NCI-H1048 (cell line): ENCODE measurements around the gene RNASEH1.
"Not testable (repeated sequence)": the region's sequence is repeated elsewhere in the genome, so short reads cannot be mapped to it uniquely, and the experiment has no call there.

Source experiments
- DNase-seq: peaks from one replicate; lab custom pipeline; 2025; lab: John Stamatoyannopoulos, UW

Gene RNASEH1

DNA sequence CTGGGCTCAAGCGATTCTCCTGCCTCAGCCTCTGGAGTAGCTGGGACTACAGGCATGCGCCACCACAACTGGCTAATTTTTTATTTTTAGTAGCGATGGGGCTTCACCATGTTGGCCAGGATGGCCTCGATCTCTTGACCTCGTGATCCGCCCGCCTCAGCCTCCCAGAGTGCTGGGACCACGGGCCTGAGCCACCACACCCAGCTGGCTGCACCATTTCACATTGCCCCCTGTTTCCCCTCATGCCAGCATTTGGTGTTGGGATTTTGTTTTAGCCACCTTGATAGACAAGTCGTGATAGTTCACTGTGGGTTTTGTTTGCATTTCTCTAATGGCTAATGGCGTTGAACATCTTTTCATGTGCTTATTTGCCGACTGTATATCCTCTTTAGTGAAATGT lies 31.0 kb upstream of the RNASEH1 start:
- DNase-seq = no peak

DNA sequence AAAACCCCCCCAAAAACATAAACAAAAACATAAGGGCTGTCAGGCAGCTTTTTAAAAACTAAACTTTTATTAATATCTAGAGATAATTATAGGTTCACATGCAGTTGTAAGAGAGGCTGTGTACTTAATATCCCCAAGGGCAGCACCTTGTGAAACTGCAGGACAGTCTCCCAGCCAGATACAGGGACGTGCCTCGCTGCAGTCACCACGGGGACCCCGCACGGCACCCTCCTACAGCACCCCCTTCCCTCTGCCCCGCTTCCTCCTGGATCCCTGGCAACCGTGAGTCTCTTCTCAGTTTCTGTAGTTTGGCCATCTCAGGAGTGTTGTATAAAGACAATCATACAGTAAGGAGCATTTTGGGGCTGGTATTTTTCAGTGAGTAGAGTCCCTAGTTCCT lies 30.0 kb upstream of the RNASEH1 start:
- no peak for DNase-seq

DNA sequence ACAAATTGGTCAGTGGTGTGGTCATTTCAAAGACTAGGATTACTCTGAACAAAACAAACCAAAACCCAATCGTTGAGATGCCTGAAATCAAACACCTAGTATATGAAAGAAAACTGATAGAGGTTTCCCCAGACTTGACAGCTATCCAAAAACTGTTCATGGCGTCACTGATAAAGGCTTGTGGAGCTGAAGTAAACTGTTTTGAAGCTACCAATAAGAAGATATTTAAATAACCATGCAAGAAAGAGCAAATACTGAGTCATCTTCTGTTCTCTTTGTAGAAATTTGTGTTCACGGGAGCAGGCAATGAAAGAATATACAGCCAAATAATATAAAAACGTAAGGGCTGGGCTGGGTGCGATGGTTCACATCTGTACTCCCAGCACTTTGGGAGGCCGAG lies 29.3 kb upstream of the RNASEH1 start:
- no peak for DNase-seq

DNA sequence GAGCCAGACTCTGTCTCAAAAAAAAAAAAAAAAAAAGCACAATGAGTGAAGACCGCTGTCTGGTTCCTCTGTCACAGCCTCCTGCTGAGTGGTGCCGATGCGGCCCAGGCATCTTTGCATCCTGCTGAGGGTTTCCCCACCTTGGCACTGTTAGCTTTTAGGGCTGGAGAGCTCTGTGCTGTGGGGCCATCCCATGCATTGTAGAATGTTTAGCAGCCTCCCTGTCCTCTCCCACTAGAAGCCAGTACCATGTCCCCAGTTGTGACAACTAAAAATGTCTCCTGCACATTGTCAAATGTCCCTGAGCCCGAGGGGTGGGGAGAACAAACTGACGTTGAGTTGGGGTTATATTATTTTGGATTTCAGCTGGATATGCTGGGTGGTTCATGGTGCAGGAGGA lies 28.9 kb upstream of the RNASEH1 start:
- DNase-seq = no peak

DNA sequence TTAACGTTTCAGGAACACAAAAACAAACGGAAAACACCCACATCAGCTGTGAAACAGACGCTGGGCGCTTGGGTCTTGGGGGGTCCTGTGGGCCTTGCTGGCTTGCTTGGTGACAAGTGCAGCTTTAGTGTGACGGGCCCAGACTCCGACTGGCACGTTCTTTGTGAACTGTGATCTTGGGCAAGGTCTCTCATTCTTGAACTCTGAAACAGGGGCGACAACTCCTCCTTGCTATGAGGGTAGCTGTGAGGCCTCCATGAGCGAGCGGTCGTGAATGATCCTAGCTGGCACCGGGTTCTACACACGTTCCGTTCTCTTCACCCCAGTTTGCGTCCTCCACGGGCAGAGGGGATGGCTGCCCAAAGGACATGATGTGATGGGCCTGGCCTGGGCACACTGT lies 28.1 kb upstream of the RNASEH1 start:
- no peak for DNase-seq

DNA sequence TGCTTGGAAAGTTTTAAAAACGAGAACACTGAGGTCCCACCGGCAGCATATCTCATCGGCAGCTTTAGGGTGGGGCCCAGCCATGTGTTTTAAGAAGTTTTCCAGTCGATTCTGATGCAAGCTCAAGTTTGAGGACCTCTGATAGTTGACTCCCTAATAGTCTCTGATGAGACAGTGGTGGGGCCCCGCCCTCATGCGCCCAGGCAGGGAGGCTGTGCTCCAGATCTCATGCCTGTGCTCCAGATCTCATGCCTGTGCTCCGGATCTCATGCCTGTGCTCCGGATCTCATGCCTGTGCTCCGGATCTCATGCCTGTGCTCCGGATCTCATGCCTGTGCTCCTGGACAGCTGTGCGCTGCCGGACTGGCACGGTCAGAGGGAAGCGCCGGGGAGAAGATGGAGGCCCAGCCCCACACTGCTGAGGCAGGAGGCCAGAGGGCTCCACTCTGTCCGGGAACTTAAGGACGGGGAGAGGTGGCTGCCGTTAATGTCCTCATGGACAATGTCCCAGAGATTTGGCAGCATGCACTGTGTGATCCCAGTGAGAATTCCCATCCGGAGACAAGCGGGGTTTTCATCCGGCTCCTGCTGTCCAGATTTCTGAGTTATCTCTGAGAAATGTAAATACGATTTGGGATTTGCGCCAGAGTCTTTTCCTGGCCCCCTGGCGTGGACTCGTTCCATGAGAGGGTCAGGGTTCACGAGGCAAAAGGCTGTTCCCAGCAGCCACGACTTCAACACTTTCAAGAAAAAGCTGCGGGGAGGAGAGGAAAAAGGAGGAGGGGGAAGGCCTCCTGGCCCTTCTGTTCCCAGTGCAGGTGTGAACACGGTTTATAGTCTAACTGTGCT lies 27.4 kb upstream of the RNASEH1 start:
- no peak for DNase-seq

DNA sequence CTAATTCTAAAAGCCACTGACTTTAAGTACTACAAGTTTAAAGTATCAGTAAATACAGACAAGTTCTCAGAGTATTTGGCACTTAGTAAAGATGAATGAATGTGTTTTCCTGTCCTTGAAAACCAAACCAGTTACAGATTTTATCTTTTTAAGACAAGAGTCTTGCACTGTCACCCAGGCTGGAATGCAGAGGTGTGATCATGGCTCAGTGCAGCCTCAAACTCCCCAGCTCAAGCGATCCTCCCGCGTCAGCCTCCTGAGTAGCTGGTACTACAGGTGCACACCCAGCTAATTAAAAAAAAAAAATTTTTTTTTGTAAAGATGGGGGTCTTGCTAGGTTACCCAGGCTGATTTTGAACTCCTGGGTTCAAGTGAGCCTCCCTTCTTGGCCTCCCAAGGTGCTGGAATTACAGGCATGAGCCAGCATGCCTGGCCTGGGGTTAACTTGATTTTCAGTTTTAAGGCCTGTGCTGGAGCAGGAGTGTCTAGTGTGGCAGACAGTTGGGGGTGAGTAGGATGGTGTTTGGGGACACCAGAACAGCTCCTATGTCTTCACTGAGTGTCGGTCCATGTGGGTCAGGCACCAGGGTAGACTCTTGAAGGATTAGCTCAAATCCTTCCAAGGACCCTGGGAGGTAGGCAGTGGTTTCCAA lies 26.6 kb upstream of the RNASEH1 start:
- no peak for DNase-seq

DNA sequence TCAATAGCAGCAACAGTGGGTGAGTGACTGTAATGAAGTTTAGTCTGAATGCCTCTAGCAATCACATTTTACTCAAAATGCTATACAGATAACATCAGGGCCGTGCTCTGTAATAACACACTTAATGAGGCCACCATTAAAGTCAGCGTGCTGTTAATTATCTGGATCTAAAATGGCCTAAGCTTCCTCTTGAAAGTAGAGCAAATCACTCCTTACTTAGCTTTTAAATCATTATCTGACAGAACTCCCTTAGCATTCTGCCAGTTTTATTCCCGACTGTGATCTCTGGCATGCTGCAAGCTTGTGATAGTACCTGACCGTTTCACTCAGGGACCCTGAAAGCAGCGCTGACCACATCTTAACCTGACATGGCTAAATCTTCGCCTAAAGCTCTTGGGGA lies 25.9 kb upstream of the RNASEH1 start:
- DNase-seq = no peak

DNA sequence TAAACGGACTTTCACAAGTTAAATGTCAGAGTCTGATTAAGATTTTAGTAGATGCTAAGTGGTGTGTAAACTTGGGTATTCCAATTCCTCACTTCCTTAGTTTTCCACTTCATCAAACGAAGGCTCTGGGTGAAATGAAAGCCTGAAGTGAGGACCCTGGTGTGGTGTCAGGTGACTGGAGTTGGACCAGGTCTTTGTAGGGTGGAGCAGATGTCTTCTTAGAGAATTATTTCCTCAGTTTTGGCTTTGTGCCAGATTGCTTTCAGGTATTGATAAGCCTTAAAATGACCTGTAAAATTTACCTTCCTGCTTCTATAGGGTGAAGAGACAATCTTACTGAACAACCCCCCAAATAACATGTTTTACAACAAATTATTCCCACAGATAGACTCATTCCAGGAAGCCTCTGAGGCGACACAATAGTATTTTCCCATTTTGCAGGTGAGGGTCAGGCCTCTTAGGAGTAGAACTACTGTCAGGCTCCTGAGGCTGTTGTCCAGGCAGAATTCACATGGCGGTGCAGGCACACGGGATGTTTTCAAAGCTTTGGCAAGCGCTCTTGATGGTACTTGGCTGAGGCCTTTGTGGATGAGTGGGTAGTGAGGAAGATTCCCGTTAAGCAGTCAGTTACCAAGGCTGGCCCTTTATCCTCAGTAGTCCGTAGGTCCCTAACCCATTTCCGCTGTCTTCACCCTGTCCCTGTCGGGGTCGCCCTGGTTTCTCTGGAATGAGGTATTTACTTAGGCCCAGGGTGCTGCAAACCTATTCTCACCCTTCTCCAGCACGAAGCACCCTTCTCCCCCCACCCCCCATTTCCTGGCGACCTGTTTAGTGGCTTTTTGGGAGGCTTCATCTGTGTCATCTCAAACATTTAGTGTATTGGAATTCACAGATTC lies 23.5 kb upstream of the RNASEH1 start:
- no peak for DNase-seq

DNA sequence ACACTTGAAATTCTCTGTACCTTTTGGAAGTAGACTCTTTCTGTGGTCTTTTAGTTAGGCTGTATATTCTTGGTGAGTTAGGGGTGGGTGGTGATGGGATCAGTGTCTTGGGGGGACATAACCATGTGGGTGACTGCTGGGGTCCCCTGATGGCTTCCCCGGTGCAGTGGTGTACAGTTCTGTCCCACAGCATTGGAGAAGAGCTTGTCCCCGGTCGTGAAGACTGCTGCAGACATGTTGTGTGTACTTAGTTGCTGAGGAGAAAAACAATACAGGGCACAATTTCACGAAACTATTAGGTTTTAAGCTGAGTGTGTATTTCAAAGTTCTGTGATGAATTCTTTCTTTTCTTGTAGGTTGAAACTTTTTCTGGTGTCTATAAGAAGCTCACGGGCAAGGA lies 22.3 kb upstream of the RNASEH1 start:
- DNase-seq = no peak

DNA sequence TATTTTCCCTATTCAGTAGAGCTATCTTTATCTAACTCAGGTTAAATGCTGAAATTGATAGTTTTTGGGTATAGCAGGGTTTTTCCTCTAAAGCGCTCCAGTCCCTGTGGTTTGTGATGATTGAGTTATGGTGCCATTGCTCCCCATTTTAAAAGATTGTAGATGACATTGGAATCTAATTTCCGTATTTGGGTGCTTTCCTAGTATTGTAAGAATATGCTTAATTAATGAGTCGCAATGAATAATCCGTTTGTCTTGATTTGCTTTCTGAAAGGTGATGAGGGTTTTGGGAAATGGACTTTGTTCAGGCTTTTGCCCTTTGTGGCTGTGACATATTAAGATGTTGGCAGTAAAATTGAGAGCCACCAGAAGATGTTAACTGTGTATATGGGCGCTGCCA lies 20.9 kb upstream of the RNASEH1 start:
- DNase-seq = no peak

DNA sequence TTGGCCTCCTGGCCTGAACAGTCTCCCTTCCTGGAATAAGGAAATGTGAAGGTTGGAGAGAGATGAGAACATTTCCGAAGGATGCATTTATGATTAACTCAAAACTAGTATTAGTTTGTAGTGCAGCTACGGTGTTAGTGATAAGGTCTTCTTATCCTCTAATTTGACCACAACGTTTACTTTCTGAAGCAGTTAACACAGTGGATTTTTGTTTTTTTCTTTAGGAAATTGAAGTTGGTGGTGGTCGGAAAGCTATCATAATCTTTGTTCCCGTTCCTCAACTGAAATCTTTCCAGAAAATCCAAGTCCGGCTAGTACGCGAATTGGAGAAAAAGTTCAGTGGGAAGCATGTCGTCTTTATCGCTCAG lies 18.1 kb upstream of the RNASEH1 start:
- DNase-seq = not testable (repeated sequence)

DNA sequence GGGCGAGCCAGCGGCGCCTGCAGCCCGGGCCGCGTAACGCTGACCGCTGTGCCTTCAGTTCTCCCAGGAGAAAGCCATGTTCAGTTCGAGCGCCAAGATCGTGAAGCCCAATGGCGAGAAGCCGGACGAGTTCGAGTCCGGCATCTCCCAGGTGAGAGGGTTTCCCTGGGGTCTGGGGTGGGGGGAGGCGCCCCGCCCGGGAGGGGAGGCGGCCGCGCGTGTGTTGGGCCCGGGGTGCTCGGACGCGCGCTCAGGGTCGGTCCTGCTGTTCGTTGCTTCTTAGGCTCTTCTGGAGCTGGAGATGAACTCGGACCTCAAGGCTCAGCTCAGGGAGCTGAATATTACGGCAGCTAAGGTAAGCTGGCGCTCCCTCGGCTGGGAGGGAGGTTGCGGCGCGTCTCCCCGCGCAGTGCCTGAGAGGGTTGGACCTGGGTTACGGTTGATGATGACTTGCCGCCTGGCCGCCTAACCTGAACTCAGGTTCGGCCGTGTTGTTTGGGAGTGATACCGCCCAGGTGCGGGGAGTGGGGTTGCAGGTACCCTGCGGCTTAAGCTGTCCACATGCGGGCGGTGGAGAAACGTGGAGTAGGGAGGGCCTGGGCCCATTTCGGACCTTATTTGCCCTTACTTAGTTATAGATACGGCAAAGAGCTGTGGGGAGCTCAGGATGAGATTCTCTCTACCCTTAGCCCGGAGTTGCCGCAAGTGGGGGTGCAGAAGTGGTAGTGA lies 17.6 kb upstream of the RNASEH1 start:
- DNase-seq = no peak

DNA sequence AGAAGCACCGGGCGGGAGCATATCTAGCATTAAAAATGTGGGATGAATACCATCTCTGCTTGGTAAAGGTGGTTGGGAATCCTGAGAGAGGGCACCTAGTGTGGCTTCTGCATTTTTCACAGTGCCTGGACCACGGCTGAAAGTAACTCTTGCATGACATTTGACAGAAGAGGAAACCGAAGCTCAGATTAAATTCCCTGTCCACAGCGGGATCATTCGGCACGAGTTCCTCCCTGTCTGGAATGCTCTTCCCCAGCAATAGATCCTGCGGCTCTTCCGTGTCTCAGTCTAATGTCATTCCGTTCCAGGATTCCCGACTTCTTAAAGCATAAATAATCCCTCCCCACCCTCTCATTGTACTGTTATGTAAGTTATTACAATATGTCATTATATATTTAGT lies 16.0 kb upstream of the RNASEH1 start:
- no peak for DNase-seq

DNA sequence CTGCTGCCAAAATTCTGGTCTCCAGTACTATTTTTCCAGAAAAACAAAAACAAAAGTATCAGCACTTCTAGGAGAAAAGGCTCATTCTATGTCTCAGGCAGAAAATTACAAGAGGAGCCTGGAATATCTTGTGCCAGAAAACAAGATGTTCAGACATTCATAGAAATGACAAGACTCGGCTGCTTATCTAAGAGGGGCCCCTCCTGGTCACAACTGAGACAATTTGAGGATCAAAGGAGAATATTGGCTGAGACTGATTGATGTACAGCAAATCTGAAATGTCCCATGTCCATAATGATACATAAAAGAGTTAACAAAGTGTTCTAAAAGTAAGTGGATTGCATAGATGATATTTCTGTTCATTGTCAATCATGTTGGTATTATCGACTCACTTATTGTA lies 14.5 kb upstream of the RNASEH1 start:
- DNase-seq = no peak

DNA sequence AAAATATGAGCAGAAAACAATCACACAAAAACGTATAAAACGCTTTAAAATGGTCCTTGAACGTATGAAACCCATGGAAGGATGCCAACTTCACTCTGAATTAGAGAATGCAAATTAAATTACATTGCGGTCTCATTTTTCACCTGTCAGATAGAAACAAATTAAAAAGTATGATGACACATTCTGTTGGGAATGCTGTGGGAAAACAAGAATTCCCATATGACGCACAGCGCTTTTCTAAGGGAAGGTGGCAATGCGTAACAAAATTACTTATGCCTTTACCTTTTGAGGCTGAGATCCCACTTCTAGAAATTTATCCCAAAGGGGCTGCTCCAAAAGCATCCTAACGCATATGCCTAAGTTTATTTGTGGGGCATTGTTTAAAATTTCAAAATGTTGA lies 13.2 kb upstream of the RNASEH1 start:
- no peak for DNase-seq

DNA sequence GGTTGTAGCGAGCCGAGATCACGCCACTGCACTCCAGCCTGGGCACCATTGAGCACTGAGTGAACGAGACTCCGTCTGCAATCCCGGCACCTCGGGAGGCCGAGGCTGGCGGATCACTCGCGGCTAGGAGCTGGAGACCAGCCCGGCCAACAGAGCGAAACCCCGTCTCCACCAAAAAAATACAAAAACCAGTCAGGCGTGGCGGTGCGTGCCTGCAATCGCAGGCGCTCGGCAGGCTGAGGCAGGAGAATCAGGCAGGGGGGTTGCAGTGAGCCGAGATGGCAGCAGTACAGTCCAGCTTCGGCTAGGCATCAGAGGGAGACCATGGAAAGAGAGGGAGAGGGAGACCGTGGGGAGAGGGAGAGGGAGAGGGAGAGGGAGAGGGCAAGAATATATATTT lies 11.5 kb upstream of the RNASEH1 start:
- DNase-seq = not testable (repeated sequence)

DNA sequence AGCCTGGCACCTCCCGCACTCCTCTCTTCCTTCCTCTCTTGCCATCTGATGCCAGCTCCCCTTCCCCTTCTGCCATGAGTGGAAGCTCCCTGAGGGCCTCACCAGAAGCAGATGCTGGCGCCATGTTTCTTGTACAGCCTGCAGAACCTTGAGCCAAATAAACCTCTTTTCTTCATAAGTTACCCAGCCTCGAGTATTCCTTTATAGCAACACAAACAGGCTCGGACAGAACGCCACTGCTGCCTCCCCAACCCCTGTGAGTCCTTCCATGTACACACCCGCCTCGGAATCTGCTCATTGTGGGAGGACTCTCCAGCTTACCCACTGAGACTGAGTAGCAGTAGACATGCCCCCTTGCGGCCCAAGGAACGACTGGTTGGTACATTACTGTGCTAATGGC lies 8.7 kb upstream of the RNASEH1 start:
- DNase-seq = no peak

DNA sequence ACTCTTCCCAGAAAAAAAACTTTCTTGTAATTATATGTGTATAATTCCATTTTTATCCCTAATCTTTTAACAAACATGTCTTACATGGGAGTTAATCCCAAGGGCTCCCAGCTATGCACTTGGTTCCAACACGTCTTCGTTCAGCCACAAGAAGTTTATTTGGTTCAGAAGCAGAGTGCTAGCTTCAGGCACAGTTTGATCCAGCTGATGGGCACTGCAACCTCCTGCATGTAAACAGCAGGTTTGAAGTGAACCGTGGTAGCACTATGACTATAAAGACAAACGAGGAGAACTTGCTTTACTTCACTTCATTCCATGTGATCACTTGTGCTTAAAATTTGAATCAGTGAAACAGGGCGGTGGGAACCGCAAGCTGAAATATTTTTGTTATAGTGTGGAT lies 7.0 kb upstream of the RNASEH1 start:
- DNase-seq = no peak

DNA sequence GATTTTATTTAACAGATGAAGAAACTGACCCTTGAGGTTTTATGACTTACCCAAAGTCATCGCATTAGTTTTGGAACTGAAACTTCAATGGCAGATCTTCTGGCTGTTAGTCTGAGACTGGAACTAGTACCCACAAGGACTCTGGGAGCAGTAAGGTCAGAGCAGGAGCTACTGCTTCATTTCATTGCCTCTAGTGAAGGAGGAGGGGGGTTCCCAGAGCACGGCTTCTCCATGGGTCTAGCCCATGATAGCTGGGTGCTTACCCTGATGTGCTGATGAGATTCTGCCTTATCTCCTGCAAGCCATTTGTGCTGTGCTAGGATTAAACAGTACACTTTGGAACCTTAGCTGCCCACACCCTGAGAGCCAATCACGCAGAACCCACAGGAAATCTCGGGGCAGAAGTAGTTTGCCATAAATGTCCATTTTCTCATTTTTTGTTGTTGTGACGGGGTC lies 5.4 kb upstream of the RNASEH1 start:
- DNase-seq = no peak

DNA sequence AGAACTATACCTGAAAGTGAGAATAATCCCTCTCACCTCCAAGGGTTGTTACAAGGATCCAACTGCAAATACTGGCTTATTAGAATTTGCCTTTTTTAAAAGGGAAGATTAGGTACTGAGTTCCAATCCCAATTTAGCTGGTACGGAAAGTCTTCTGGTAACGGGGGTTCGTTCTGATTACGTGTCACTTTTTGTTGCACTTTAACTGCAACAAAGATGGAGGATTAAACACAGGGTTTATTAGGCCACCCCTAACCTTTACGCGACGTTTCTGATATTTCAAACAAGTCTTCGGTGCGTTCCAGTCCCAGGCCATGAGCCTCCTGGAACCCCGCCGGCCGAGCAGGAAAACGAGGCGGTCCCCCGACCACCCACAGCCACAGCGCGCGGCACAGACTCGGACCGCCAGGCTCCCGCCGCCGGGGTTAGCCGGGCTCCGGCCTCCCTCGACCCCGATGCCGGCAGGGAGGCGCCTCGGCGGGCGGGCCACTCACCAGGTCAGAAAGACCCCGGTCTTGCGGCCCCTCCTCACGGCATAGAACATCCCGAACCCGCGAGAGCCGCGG lies 411 bp downstream of the RNASEH1 start:
- no peak for DNase-seq

DNA sequence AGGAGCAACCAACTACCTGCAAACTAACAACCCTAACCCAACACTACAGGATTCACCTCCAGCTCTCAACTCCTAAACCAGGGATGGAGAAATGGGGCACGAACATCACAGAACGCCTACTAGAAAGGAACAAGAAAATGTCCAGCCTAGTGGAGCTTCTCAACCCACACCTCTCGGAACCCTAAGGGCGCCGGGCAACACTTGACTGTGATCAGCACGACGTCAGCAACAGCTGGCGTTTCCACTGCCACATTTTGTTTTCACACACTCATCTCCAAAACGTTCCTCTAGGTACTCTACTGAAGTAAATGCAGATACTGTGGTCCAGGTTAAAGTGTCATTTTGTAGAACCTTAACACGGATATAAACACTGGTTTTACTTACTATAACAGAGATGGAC lies 4.2 kb downstream of the RNASEH1 start:
- no peak for DNase-seq
